Stimulated activated naive B cell treated with anti-CD40 and anti-IgM and Interleukin-4, amounts not matched to agents 10 μg/mL and 1 μg/mL and 100 μg/mL, for 72 hours (primary cell): ENCODE results near the gene CRYGB.
A peak's percentile ranks its signal among the peaks of the same experiment; 100 is the strongest.
"Not testable (repeated sequence)": the region's sequence is repeated elsewhere in the genome, so short reads cannot be mapped to it uniquely, and the experiment has no call there.

ENCODE experiments used
- ATAC-seq, 2 donors: fragments of 150-1000 bp; cut with Tn5 transposase; replicated peaks; 2 replicates each; pipeline ENCODE4 v1.10.0; 2021; ENCODE audit warnings: moderate library complexity in 1 of 2
- DNase-seq: peaks from one replicate; pipeline ENCODE4 v3.0.0; 2021
- H3K27ac Mint-ChIP-seq: one replicate; pipeline ENCODE4 v1.8.0; 2022; ENCODE audit warnings: mild to moderate bottlenecking, mixed read lengths
- H3K27me3 Mint-ChIP-seq, 2 donors: one replicate each; pipeline ENCODE4 v1.8.0; 2022; ENCODE audit warnings: mixed read lengths in 2 of 2
- H3K36me3 Mint-ChIP-seq, 2 donors: one replicate each; pipeline ENCODE4 v1.8.0; 2022; ENCODE audit warnings: mixed read lengths in 2 of 2, mild to moderate bottlenecking in 1 of 2
- H3K4me1 Mint-ChIP-seq, 2 donors: one replicate each; pipeline ENCODE4 v1.8.0; 2022; ENCODE audit warnings: mixed read lengths in 2 of 2, mild to moderate bottlenecking in 1 of 2
- H3K4me3 Mint-ChIP-seq, 2 donors: one replicate each; pipeline ENCODE4 v1.8.0; 2022; ENCODE audit warnings: mild to moderate bottlenecking in 2 of 2, mixed read lengths in 2 of 2, moderate library complexity in 1 of 2
- H3K9me3 Mint-ChIP-seq, 2 donors: one replicate each; pipeline ENCODE4 v1.8.0; 2022; ENCODE audit warnings: mixed read lengths in 2 of 2, mild to moderate bottlenecking in 1 of 2

The CRYGB gene

GRCh38 chr2:208112969-208113368 is 33.0 kb downstream of the CRYGB start:
- H3K9me3 Mint-ChIP-seq, result no peaks in the 10 kb centered on the region
- H3K4me1 Mint-ChIP-seq, result no peaks in the 10 kb centered on the region
- DNase-seq (no peak), ATAC-seq (no peak)
- peaks cover 4 to 21% of the 10 kb centered on the region in 2 donors for H3K27me3 Mint-ChIP-seq
- no peaks in the 10 kb centered on the region for H3K36me3 Mint-ChIP-seq
- H3K27ac Mint-ChIP-seq, result no peak overlapping the region
- no peak overlapping the region for H3K4me3 Mint-ChIP-seq

GRCh38 chr2:208112273-208112745 is 33.6 kb downstream of the CRYGB start:
- not testable (repeated sequence) for H3K36me3 Mint-ChIP-seq, ATAC-seq, H3K4me1 Mint-ChIP-seq, H3K9me3 Mint-ChIP-seq, H3K4me3 Mint-ChIP-seq, H3K27ac Mint-ChIP-seq, DNase-seq
- H3K27me3 Mint-ChIP-seq, result peaks cover 4 to 21% of the 10 kb centered on the region in 2 donors

- no peak for ATAC-seq
- H3K36me3 Mint-ChIP-seq, result peaks cover 0 to 2% of the 10 kb centered on the region in 2 donors
- H3K27ac Mint-ChIP-seq, result no peak overlapping the region
- no peak overlapping the region for H3K4me3 Mint-ChIP-seq
- DNase-seq, result no peak
- H3K9me3 Mint-ChIP-seq, result peaks cover 0 to 4% of the 10 kb centered on the region in 2 donors
- H3K27me3 Mint-ChIP-seq, result peaks cover 16 to 19% of the 10 kb centered on the region in 2 donors
- H3K4me1 Mint-ChIP-seq, result no peaks in the 10 kb centered on the region
Measured at GRCh38 chr2:208103616-208104015, 42.3 kb downstream of the CRYGB start.

- no peak for DNase-seq
- Mint-ChIP-seq H3K27me3 (peaks cover 15 to 16% of the 10 kb centered on the region in 2 donors), H3K9me3 (peaks cover 0 to 4% of the 10 kb centered on the region in 2 donors), H3K4me3 (no peak overlapping the region), H3K4me1 (no peaks in the 10 kb centered on the region), H3K36me3 (peaks cover 0 to 2% of the 10 kb centered on the region in 2 donors), H3K27ac (no peak overlapping the region)
- ATAC-seq, result no peak
Measured at GRCh38 chr2:208101716-208102631, 44.0 kb downstream of the CRYGB start.

GRCh38 chr2:208099682-208100470 is 46.1 kb downstream of the CRYGB start:
- Mint-ChIP-seq H3K36me3 (peaks cover 0 to 2% of the 10 kb centered on the region in 2 donors), H3K9me3 (peaks cover 0 to 4% of the 10 kb centered on the region in 2 donors), H3K4me3 (no peak overlapping the region), H3K27me3 (peaks cover 6 to 7% of the 10 kb centered on the region in 2 donors), H3K4me1 (no peaks in the 10 kb centered on the region), H3K27ac (no peak overlapping the region)
- ATAC-seq (no peak), DNase-seq (no peak)

GRCh38 chr2:208098701-208099100 is 47.3 kb downstream of the CRYGB start:
- not testable (repeated sequence) for ATAC-seq, H3K27ac Mint-ChIP-seq, H3K27me3 Mint-ChIP-seq, H3K4me3 Mint-ChIP-seq, H3K4me1 Mint-ChIP-seq, DNase-seq, H3K9me3 Mint-ChIP-seq, H3K36me3 Mint-ChIP-seq

- H3K4me1 Mint-ChIP-seq, result no peaks in the 10 kb centered on the region
- DNase-seq, result no peak
- H3K27ac Mint-ChIP-seq, result no peak overlapping the region
- no peak overlapping the region for H3K4me3 Mint-ChIP-seq
- H3K9me3 Mint-ChIP-seq, result peaks cover 0 to 4% of the 10 kb centered on the region in 2 donors
- no peak for ATAC-seq
- H3K27me3 Mint-ChIP-seq, result peaks cover 6 to 7% of the 10 kb centered on the region in 2 donors
- H3K36me3 Mint-ChIP-seq, result peaks cover 0 to 2% of the 10 kb centered on the region in 2 donors
Measured at GRCh38 chr2:208098267-208098666, 47.7 kb downstream of the CRYGB start.

- Mint-ChIP-seq H3K27me3 (peaks cover 6 to 7% of the 10 kb centered on the region in 2 donors), H3K4me3 (no peak overlapping the region), H3K27ac (no peak overlapping the region), H3K4me1 (no peaks in the 10 kb centered on the region), H3K9me3 (peaks cover 0 to 4% of the 10 kb centered on the region in 2 donors), H3K36me3 (peaks cover 0 to 2% of the 10 kb centered on the region in 2 donors)
- DNase-seq, result no peak
- ATAC-seq, result no peak
Measured at GRCh38 chr2:208097801-208098200, 48.2 kb downstream of the CRYGB start.

GRCh38 chr2:208097313-208097712 is 48.6 kb downstream of the CRYGB start:
- Mint-ChIP-seq H3K27me3 (peaks cover 6 to 7% of the 10 kb centered on the region in 2 donors), H3K27ac (no peak overlapping the region), H3K9me3 (peaks cover 0 to 4% of the 10 kb centered on the region in 2 donors), H3K36me3 (peaks cover 0 to 2% of the 10 kb centered on the region in 2 donors), H3K4me3 (no peak overlapping the region), H3K4me1 (no peaks in the 10 kb centered on the region)
- DNase-seq, result no peak
- no peak for ATAC-seq

GRCh38 chr2:208096080-208096479 is 49.9 kb downstream of the CRYGB start:
- H3K36me3 Mint-ChIP-seq, result peaks cover 0 to 2% of the 10 kb centered on the region in 2 donors
- no peak overlapping the region for H3K27ac Mint-ChIP-seq
- no peak overlapping the region for H3K4me3 Mint-ChIP-seq
- no peaks in the 10 kb centered on the region for H3K4me1 Mint-ChIP-seq
- no peak for ATAC-seq
- peaks cover 3 to 4% of the 10 kb centered on the region in 2 donors for H3K27me3 Mint-ChIP-seq
- DNase-seq, result no peak
- H3K9me3 Mint-ChIP-seq, result peaks cover 0 to 4% of the 10 kb centered on the region in 2 donors

- no peak overlapping the region for H3K27ac Mint-ChIP-seq
- H3K4me1 Mint-ChIP-seq, result no peaks in the 10 kb centered on the region
- ATAC-seq, result peak in 1 of 2 donors; percentile 34
- no peaks in the 10 kb centered on the region for H3K36me3 Mint-ChIP-seq
- DNase-seq, result no peak
- H3K4me3 Mint-ChIP-seq, result no peak overlapping the region
- peaks cover 4% of the 10 kb centered on the region in 2 donors for H3K9me3 Mint-ChIP-seq
- H3K27me3 Mint-ChIP-seq, result no peaks in the 10 kb centered on the region
Measured at GRCh38 chr2:208093128-208093527, 52.8 kb downstream of the CRYGB start.
